NCI-H345 treated with DMSO at 0.1 percent for 48 hours (cell line): ENCODE results near the gene TNFSF10.

Source experiments
- DNase-seq: peaks from one replicate; lab custom pipeline; 2025; ENCODE audit not compliant: unreplicated experiment; lab: John Stamatoyannopoulos, UW

The TNFSF10 gene

DNA sequence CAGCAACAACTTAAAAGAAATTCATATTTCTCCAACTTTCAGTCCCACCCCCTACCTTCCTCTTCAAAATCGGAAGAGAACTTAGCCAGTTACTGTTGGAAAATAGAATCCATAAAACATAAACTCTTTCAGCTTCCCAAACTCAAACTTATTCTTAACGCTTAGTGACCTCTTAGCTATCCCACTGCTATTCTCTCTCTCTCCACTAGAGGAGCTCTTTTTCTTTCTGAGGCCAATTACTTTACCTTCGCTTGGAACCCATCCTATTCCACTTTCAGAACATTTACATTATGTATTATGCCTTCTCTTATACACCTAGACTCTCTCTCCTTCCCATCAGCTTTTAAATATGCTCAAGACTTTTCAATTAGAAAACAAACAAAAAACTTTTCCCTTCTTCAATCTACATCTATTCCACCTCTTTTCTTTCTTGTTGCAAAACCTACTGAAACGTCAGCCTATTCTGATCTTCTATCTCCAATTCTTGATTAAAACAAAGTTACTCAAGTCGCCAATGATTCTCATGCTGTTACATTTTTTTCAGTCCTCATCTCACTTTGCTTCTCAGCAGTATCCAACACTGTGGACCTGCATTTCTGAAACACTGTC lies 61.6 kb downstream of the TNFSF10 start:
- peak; percentile 8 for DNase-seq

DNA sequence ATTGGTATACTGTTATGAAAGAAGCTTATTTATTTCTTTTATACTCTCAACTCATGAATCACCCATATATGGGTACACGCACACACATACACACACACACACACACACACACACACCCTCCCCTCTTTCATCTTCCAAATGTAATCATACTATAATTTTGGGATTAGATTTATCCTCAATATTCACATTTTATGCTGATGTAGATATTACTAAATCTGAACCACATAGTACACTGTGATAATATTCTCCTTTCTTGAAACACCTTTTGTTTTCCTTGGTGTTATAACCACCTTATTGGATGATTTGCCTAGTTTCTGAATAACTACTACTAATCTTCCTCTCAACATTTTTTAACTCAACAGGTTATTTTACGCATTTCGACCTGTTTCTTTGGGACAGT lies 66.8 kb downstream of the TNFSF10 start:
- DNase-seq, result no peak
